Measurements from ENCODE around the gene CYP2W1.
"Not testable (repeated sequence)": the region's sequence is repeated elsewhere in the genome, so short reads cannot be mapped to it uniquely, and the experiment has no call there.

- not testable (repeated sequence) for TF ChIP-seq CTCF (tag by site-specific recombination; IDR thresholded peaks at IDR 0.05); PRDM10 (tag by site-specific recombination; IDR thresholded peaks at IDR 0.05); ZNF274 (IDR thresholded peaks at IDR 0.05; ENCODE audit: low read length); ZNF274 (tag by site-specific recombination; IDR thresholded peaks at IDR 0.05; ENCODE audit: borderline replicate concordance); ZNF830 (tag by site-specific recombination; IDR thresholded peaks at IDR 0.05; ENCODE audit: low read depth); ZXDB (tag by site-specific recombination; IDR thresholded peaks at IDR 0.05); ZBTB48 (tag by site-specific recombination; IDR thresholded peaks at IDR 0.05); YY1 (tag by site-specific recombination; IDR thresholded peaks at IDR 0.05); ZFP41 (tag by site-specific recombination; IDR thresholded peaks at IDR 0.05; ENCODE audit: borderline replicate concordance); ZBTB26 (tag by site-specific recombination; optimal IDR thresholded peaks at IDR 0.05); ZBTB8A (tag by site-specific recombination; IDR thresholded peaks at IDR 0.05)
- TF ChIP-seq, protein P1, sequence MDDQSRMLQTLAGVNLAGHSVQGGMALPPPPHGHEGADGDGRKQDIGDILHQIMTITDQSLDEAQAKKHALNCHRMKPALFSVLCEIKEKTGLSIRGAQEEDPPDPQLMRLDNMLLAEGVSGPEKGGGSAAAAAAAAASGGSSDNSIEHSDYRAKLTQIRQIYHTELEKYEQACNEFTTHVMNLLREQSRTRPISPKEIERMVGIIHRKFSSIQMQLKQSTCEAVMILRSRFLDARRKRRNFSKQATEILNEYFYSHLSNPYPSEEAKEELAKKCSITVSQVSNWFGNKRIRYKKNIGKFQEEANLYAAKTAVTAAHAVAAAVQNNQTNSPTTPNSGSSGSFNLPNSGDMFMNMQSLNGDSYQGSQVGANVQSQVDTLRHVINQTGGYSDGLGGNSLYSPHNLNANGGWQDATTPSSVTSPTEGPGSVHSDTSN (CRISPR knock-in tag; IDR thresholded peaks at IDR 0.05) = not testable (repeated sequence)
- TF ChIP-seq, protein P2, sequence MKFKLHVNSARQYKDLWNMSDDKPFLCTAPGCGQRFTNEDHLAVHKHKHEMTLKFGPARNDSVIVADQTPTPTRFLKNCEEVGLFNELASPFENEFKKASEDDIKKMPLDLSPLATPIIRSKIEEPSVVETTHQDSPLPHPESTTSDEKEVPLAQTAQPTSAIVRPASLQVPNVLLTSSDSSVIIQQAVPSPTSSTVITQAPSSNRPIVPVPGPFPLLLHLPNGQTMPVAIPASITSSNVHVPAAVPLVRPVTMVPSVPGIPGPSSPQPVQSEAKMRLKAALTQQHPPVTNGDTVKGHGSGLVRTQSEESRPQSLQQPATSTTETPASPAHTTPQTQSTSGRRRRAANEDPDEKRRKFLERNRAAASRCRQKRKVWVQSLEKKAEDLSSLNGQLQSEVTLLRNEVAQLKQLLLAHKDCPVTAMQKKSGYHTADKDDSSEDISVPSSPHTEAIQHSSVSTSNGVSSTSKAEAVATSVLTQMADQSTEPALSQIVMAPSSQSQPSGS (tag by site-specific recombination; IDR thresholded peaks at IDR 0.05; ENCODE audit: low read depth) = not testable (repeated sequence)
These were observed 51.8 kb downstream of the CYP2W1 start for GRCh38 chr7:1034769-1035168.

All from HEK293 (cell line).